ENCODE measurements around the gene SRSF8. TPM values are rescaled to one million over a fixed set of nuclear protein-coding genes. Genes with fewer than 3 reads are reported as not detected.
"Not testable (repeated sequence)": the region's sequence is repeated elsewhere in the genome, so short reads cannot be mapped to it uniquely, and the experiment has no call there.

SRSF8 gene
- total RNA-seq, 1 experiment from 2014 or later = 31.0 TPM

DNA sequence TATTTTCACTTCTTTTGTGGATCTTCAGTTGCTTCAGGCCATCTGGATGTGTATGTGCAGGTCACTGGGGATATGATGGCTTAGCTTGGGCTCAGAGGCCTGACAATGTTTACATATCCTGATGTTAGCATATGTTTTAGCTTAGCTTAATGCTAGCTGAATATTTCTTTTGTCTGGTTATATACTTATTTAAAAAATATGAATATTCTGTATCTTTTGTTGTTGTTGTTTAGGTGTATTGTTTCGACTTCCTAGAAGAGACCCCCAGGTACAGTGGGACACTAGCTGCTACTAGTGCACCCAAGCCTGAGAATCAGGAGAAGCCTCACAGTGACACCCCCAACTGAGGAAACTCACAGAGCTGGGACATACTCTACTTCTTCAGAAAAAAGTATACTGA lies 41.8 kb upstream of the SRSF8 start, which contains the start of gene KDM4E:
Gene KDM4E (plus strand): TSS at position 301 of the 400 bp plus-strand sequence. CDS start 300 bp downstream, outside the sequence.
- Histone ChIP-seq H3K4me2 (ENCODE audit: low read length) (no peak within 1 kb of the TSS), H3K9me3 (ENCODE audit: control insufficient read depth in 1 of 2, insufficient read depth in 1 of 2, low read depth in 1 of 2, low read length in 2 of 2) (no peaks in the 10 kb centered on the region), H3K27me3 (ENCODE audit: insufficient read depth, low read length) (no peaks in the 10 kb centered on the region; the same call in 1 of the 2 replicates), H3K79me2 (ENCODE audit: insufficient read depth, low read length) (no peaks in the 10 kb centered on the region), H3K27ac (ENCODE audit: low read depth, low read length) (no peak within 1 kb of the TSS), H2AFZ (ENCODE audit: low read depth, low read length, poor library complexity, severe bottlenecking) (no peak within 1 kb of the TSS), H3K4me3 (replicated peaks in 1 of 2; ENCODE audit: low read depth in 1 of 2, low read length in 2 of 2) (no peak within 1 kb of the TSS), H3K36me3 (ENCODE audit: control insufficient read depth in 1 of 2, insufficient read depth in 2 of 2, low read length in 2 of 2) (no peaks in the 10 kb centered on the region), H3K9me2 (ENCODE audit: insufficient read depth) (no peaks in the 10 kb centered on the region), H3K9ac (ENCODE audit: low read length) (no peak within 1 kb of the TSS), H3K4me1 (ENCODE audit: control insufficient read depth in 1 of 2, insufficient read depth in 2 of 2, low read length in 2 of 2) (no peaks in the 10 kb centered on the region), H4K20me1 (ENCODE audit: insufficient read depth) (no peaks in the 10 kb centered on the region)
- DNase-seq (ENCODE audit: low read depth, low spot score) (no peak), ATAC-seq (no peak)
- POLR2A ChIA-PET = no interaction called here
- RAD21 ChIA-PET (ENCODE audit: low non-redundant PET in 1 of 2, low total read pairs in 2 of 2, uncharacterized antibody in 2 of 2, unreplicated experiment in 2 of 2) = no interaction called here
- CTCF ChIA-PET = no interaction called here
- intact Hi-C loops (cut with micrococcal nuclease) = loop anchor here (1.0 kb wide), 1 partner anchor 23 kb away; no protein-coding TSS in a partner anchor
- no TSS peak for BruUV-seq (replicated peaks)
- no peak for TF ChIP-seq EZH2phosphoT487 (IDR thresholded peaks at IDR 0.05; ENCODE audit: borderline replicate concordance)
- TF ChIP-seq, protein P1, sequence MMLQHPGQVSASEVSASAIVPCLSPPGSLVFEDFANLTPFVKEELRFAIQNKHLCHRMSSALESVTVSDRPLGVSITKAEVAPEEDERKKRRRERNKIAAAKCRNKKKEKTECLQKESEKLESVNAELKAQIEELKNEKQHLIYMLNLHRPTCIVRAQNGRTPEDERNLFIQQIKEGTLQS (IDR thresholded peaks at IDR 0.05) = no peak
- no peak for TF ChIP-seq POLR2A (IDR thresholded peaks at IDR 0.05; ENCODE audit: borderline replicate concordance, extremely low read depth, insufficient read depth, insufficient read length)
- TF ChIP-seq, protein P2, sequence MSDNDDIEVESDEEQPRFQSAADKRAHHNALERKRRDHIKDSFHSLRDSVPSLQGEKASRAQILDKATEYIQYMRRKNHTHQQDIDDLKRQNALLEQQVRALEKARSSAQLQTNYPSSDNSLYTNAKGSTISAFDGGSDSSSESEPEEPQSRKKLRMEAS (IDR thresholded peaks at IDR 0.05) = no peak
- TF ChIP-seq CEBPB (IDR thresholded peaks at IDR 0.05; ENCODE audit: low read depth) = no peak
- TF ChIP-seq JUND (IDR thresholded peaks at IDR 0.05) = no peak
- TF ChIP-seq, protein P3, sequence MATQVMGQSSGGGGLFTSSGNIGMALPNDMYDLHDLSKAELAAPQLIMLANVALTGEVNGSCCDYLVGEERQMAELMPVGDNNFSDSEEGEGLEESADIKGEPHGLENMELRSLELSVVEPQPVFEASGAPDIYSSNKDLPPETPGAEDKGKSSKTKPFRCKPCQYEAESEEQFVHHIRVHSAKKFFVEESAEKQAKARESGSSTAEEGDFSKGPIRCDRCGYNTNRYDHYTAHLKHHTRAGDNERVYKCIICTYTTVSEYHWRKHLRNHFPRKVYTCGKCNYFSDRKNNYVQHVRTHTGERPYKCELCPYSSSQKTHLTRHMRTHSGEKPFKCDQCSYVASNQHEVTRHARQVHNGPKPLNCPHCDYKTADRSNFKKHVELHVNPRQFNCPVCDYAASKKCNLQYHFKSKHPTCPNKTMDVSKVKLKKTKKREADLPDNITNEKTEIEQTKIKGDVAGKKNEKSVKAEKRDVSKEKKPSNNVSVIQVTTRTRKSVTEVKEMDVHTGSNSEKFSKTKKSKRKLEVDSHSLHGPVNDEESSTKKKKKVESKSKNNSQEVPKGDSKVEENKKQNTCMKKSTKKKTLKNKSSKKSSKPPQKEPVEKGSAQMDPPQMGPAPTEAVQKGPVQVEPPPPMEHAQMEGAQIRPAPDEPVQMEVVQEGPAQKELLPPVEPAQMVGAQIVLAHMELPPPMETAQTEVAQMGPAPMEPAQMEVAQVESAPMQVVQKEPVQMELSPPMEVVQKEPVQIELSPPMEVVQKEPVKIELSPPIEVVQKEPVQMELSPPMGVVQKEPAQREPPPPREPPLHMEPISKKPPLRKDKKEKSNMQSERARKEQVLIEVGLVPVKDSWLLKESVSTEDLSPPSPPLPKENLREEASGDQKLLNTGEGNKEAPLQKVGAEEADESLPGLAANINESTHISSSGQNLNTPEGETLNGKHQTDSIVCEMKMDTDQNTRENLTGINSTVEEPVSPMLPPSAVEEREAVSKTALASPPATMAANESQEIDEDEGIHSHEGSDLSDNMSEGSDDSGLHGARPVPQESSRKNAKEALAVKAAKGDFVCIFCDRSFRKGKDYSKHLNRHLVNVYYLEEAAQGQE (IDR thresholded peaks at IDR 0.05; ENCODE audit: low read depth) = no peak
- TF ChIP-seq EZH2 (IDR thresholded peaks at IDR 0.05) = no peak

DNA sequence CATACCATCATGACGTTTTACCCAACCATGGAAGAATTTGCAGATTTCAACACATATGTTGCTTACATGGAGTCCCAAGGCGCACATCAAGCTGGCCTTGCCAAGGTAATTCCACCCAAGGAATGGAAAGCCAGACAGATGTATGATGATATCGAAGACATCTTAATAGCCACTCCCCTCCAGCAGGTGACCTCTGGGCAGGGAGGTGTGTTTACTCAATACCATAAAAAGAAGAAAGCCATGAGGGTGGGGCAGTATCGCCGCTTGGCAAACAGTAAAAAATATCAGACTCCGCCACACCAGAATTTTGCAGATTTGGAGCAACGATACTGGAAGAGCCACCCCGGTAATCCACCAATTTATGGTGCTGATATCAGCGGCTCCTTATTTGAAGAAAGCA lies 41.1 kb upstream of the SRSF8 start:
- H3K36me3 ChIP-seq (ENCODE audit: control insufficient read depth in 1 of 2, insufficient read depth in 2 of 2, low read length in 2 of 2); H3K27me3 ChIP-seq (ENCODE audit: insufficient read depth, low read length); RAD21 ChIA-PET (ENCODE audit: low non-redundant PET in 1 of 2, low total read pairs in 2 of 2, uncharacterized antibody in 2 of 2, unreplicated experiment in 2 of 2); H3K9ac ChIP-seq (ENCODE audit: low read length); H3K9me3 ChIP-seq (ENCODE audit: control insufficient read depth in 1 of 2, insufficient read depth in 1 of 2, low read depth in 1 of 2, low read length in 2 of 2); ATAC-seq; H3K4me2 ChIP-seq (ENCODE audit: low read length); H3K27ac ChIP-seq (ENCODE audit: low read depth, low read length); DNase-seq (ENCODE audit: low read depth, low spot score); H3K79me2 ChIP-seq (ENCODE audit: insufficient read depth, low read length); H3K9me2 ChIP-seq (ENCODE audit: insufficient read depth); CTCF ChIA-PET; H2AFZ ChIP-seq (ENCODE audit: low read depth, low read length, poor library complexity, severe bottlenecking); BruUV-seq (replicated peaks); H3K4me1 ChIP-seq (ENCODE audit: control insufficient read depth in 1 of 2, insufficient read depth in 2 of 2, low read length in 2 of 2); H4K20me1 ChIP-seq (ENCODE audit: insufficient read depth); POLR2A ChIA-PET; H3K4me3 ChIP-seq (replicated peaks in 1 of 2; ENCODE audit: low read depth in 1 of 2, low read length in 2 of 2): not testable (repeated sequence)
- intact Hi-C loops (cut with micrococcal nuclease) = loop anchor here (1.0 kb wide), 1 partner anchor 23 kb away; no protein-coding TSS in a partner anchor
